ENCODE measurements around the gene TXNRD2.
A peak's percentile ranks its signal among the peaks of the same experiment; 100 is the strongest.

Gene TXNRD2

DNA sequence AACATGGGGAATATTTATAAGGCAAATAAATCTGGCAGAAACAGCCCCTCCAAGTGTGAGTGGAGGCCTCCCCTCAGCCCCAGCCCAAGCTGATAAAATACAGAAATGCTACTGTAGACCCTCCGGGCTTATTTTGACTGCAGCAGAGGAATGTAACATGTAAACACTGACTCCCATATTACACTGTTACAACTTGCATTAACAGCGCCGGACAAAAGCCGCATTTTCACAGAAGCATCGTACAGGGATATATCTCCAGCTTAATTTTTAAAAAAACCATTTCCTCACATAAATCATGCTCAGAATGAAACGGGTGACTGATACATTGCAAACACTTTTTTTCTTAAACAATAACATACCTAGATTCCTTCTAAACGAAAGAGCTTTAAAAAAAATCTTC is 36.7 kb downstream of the TXNRD2 start:
- DNase-seq (ENCODE audit: low spot score): no peak

- no peak for DNase-seq (ENCODE audit: low spot score)
Measured at GRCh38 chr22:19904174-19904856, 37.3 kb downstream of the TXNRD2 start.

DNA sequence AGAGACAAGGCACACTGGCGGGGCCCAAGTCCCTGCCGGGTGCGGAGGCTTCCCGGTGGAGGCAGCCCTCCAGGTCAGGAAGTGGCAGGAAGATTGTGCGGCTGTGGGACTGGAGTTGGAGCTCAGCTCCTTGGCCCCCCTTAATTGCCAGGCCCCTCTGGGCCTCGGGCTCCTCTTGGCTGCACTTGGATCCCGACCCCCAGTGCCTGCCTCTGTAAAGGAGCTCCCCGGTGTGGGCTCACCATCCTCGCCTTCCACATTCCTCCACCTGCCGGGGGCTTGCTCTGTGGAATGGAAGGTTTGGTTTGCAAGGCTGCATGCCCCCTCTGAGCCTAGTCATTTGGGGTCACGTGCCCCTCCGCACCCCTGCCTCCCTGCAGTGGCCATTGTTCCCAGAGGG is 38.1 kb downstream of the TXNRD2 start:
- DNase-seq (ENCODE audit: low spot score): no peak

DNA sequence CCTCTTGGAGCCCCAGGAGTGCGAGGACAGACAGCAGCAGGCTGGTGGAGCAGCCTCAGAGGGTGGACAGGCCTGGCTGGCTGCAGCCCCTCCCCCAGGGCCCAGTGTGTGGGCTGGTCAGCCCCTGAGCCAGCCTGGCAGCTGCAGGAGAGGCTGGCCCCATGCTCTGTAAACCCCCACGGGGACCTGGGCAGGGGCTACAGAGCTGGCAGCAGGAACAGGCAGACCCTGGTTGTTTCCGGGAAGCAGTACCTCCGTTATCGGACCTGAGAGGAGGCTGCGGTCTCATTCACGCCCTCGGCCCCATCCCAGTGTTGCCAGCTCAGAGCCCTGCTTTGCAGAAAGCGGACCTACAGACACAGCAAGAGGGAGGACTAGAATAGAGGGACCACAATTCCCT is 38.6 kb downstream of the TXNRD2 start:
- no peak for DNase-seq (ENCODE audit: low spot score)

DNA sequence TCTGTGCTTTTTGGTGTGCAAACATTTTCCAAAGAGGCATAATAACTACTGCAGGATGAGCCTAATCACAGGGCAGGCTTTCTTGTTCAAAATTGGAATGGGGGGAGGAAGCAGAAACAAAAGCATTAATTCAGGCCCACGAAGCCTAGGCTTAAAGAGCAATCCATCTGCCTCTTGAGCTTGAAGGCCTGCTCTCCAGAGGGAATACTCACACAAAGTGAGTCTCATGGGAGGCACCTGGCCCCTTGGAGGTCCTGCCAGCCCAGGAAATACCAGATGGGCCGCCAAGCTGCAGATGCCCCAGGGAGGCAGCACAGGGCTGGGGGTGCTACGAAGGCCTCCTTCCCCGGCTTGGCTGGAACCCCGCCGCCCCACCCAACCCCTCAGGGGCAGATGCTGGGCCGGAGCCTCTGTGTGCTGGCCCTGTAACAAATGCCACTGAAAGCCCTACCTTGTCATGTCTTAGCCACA is 39.3 kb downstream of the TXNRD2 start:
- DNase-seq (ENCODE audit: low spot score): no peak

GRCh38 chr22:19901577-19902244 is 39.9 kb downstream of the TXNRD2 start:
- DNase-seq (ENCODE audit: low spot score): no peak

DNA sequence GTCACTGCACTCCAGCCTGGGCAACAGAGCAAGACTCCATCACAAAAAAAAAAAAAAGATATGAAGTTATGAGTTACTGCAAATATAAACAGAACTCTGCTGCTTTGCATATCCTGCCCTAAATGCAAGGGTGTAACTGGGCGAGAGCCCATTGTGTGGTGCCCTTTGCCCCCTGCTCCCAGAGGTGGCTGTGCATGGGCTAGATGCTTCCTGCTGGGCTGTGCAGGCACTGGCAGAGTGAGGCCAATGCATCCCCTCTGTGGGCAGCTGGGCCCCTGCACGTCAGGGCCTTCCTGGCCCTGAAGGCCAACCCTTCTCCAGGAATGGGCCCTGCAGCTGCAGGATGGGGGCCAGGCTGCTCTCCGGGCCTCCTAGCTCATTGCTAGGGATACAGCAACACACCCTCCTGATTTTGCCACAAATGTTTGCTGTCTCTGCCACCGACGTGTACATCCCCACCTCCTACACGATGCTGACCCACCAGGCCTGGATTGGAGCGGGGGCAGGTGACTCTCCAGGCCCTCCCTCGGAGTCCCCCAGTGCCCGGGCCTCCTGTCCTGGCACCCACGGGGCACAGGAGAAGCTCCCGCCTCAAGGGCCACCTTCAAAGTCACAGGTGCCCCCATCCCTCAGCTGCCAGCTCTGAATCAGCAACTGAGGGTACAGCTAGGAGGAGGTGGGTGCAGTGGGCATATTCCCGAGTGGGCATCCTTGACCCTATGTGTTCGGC is 40.7 kb downstream of the TXNRD2 start:
- no peak for DNase-seq (ENCODE audit: low spot score)

DNA sequence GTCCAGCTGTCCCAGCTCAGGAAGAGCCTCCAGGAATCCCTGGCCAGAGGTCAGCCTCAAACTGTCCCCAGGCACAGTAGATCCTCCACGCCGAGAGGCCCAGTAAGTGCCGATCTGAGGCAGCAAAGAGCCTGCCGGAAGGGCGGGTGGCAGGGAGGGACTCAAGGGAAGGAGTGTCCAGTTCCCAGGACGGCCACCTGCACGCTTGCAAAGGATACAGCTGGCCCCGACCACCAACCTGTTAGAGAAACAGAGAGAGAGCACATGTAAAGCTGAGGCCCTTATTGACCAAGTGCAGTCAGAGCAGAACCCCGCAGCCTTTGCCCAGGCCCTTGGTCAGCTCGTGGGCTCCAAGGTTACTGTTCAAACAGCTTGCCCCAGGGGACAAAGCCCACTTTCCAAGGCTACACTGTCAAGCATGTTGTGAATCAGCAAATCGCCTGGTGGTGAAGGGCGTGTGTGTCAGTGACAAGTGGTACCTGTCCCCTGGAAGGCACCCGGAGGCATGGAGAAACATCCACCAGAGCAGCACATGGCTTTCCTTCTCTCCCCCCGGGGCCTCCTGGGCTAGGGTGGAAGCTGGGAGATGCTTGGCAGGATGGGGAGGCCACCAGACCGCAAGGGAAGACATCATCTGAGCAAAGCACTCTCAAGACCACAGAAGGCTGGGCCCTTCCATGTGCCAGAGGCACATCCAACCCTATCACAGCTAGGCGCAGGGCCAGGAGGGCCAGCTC is 42.6 kb downstream of the TXNRD2 start:
- no peak for DNase-seq (ENCODE audit: low spot score)

GRCh38 chr22:19898145-19898544 is 43.5 kb downstream of the TXNRD2 start:
- no peak for DNase-seq (ENCODE audit: low spot score)

DNA sequence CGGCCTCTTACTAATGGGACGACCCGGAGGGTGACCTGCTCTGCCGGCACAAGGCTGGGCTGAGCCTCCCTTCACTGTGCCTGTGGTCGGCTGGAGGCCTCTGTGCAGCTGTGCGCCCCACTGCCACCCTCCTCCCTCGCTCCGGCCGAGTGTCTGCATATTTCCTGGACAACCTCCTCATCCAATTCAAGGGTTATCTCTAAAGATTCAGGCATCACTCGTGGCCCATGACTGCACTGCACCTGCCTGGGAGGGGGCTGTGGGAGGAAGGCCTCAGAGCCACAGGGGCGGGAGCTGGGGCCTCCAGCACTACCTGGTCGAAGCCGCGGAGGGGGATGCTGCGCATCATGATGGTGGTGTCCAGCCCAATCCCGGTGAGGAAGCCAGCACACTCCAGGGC is 43.9 kb downstream of the TXNRD2 start:
- DNase-seq (ENCODE audit: low spot score): no peak

DNA sequence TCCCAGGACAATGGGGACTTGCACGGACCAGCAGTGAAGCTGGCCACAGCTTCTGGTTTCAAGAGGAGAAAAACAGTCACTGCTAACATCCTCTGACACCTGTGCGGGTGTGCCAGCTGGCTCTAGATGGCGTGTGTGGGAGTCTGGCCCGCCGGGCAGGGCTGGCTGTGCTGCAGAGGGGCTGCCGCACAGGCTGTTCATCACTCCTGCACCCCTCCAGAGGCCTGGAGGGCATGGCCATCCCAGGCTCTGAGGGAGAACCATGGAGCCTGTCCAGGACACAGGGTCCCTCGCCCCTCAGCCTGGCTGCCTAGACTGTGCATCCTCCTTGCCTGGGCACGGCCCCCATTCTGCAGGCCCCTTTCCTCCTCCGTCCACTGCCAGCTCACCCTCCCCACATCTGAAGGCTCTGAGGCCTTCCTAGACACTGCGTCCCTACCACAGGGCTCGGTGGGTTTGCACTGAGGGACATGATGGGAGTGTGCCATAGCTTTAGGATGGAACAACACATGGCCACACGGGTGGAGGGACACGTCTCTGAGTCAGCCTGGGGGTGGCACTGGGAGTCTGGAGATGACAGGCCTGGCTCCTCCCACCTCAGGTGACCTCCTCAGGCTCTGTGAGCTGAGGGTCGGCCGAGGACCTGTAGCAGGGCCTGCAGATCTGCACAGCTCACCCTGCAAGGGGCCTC is 44.8 kb downstream of the TXNRD2 start:
- peak; percentile 14 for DNase-seq (ENCODE audit: low spot score)

DNA sequence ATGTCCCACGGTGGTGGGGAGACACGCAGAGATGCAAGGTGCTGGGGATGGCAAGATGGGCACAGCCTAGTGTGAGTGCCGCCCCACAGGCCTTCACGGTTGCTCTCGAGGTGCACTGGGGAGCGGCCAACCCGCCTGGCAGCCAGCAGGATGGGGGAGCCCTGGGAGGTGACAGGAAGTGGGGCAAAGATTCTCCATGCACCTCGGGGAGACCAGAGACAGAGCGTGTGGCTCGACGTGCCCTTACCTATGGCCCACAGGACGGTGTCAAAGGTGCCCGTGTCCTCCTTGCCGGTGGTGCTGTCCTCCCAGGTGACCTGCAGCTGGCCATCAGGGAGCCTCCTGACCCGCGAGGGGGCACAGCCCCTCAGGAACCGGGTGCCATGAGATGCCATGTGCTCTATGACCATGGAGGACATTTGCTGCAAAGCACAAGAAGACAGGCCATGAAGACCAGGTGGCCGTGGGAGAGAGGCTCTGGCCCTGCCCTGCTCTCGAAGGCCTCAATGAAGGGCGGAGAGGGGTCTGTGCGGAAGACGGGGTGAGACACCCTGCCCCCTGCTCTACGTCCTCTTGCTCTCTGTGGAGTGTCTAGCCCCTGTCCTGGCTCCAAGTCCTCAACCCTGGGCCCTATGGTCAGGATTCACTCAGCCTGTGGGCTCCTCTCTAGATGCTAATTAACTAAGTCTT is 46.3 kb downstream of the TXNRD2 start:
- DNase-seq (ENCODE audit: low spot score): no peak

- DNase-seq (ENCODE audit: low spot score): no peak
Measured at GRCh38 chr22:19893363-19893762, 48.3 kb downstream of the TXNRD2 start.

DNA sequence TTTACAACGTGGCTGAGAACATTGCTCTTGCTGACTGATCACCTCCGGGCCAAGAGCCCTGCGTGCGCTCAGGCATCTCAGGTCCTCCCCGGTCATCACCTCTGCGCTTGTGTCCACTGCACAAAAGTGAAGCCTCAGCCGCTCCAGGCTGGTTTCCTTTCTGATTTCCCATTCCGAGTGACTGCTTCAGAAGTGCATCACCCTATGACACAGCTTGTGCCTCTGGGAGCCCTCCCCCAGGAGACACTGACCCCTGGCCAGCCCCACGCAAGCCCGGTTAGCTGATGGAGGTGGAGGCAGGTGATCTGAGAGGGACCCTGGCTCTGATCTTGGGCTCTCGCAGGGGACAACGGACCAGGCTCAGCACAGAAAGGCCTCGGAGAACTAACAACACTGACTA is 48.7 kb downstream of the TXNRD2 start:
- no peak for DNase-seq (ENCODE audit: low spot score)

- DNase-seq (ENCODE audit: low spot score): peak; percentile 51
Measured at GRCh38 chr22:19892257-19892879, 49.2 kb downstream of the TXNRD2 start.

DNA sequence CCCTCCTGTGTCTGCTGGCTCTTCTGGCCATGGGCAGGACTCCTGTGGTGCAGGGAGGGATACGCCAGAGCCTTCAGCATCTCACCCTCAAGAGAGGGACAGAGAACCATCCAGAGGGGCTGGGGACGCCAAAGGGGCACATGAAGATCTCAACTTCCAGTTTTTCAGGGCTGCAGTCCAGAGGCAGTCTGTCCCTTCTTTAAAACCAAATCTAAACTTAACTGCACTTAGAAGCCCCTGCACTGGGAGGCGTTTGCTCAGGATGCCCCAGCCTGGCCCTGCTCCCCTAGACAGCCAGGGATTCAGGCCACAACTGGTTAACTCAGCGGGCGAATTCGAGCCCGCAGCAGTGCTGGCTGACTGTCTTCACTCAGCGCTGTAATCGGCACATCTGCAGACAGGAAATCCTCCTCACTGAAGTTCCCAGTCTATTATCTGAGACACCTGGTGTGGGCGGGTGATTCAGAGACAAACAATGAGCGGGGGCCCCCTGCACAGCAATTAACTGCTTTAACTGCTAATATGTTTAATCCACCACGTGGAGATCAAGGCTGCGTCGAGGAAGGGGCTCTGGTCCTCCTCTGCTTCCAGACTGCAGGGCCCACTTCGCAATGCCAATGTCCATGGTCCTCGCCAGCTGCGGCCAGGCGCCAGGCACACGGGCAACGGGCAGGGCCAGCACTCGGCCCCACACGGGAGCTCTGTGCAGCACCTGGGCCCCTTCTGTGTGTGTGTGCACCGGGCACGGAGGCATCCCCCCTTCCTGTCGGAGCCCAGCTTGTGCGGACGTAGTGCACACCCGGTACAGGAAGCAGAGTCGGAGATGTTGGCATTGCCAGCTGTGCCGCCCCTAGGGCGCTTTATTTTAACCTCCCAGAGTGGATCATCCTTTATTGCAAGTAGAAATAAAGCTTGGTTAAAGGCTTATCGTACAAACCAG is 50.0 kb downstream of the TXNRD2 start:
- DNase-seq (ENCODE audit: low spot score): peak; percentile 88

DNA sequence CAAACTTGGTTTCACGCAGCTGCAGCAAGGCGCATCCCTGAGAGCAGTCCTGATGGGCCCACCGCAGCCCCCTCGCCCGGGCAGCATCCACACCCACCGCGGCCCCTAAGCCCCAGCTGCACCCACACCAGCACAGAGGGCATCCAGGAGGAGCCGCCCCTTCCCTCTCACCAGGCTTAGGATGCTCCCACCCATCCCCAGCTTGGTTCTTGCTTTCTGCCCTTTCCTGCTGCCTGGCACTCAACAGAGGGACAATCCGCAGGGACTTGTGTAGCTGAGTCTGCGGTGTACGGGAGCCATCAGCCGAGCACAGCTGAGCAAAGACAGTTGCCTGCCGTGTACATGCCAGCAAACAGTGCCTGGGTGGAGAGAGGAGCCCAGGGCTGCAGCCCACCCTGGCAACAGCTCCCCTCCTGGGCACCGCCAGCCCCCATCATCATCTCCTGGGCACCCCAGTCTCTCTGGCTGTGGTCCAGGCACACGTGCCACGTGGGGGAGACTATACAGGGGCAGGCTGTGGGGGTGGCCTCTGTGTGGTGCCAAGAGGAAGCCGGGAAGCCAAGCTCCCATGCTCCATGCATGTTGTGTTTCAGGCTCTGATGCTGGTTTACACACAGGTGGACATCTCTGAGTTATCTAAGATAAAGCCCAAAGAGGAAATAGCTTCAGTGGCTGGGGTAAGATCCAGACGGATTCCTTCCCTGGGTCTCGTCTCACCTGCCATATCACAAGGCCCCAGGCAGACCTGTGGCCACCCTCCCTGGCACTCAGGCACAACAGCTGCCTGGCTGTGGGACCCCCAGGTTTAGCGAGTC is 50.9 kb downstream of the TXNRD2 start:
- no peak for DNase-seq (ENCODE audit: low spot score)

- DNase-seq (ENCODE audit: low spot score): peak; percentile 18
Measured at GRCh38 chr22:19889951-19890350, 51.7 kb downstream of the TXNRD2 start.

Data from CD4-positive, alpha-beta T cell treated with Interleukin-15 for 4 hours (primary cell).